Ectodermal cell (in vitro differentiated cells): ENCODE data around the gene TMEM212.
"Not testable (repeated sequence)": the region's sequence is repeated elsewhere in the genome, so short reads cannot be mapped to it uniquely, and the experiment has no call there.

Experiments used
- H3K27ac ChIP-seq: 2 replicates; pipeline ENCODE4 v1.7.0; 2013; ENCODE audit warnings: mild to moderate bottlenecking, low read depth, low read length; ENCODE audit not compliant: insufficient read depth, poor library complexity, severe bottlenecking
- H3K27me3 ChIP-seq: 2 replicates; pipeline ENCODE4 v1.7.0; 2013; ENCODE audit warnings: mild to moderate bottlenecking, low read length; ENCODE audit not compliant: insufficient read depth, control insufficient read depth, poor library complexity, severe bottlenecking
- H3K36me3 ChIP-seq: one replicate; pipeline ENCODE4 v1.7.0; 2013; ENCODE audit warnings: low read length; ENCODE audit not compliant: control insufficient read depth, insufficient read depth
- H3K4me1 ChIP-seq: one replicate; pipeline ENCODE4 v1.7.0; 2013; ENCODE audit warnings: low read length; ENCODE audit not compliant: control insufficient read depth, insufficient read depth
- H3K4me3 ChIP-seq: 2 replicates; pipeline ENCODE4 v1.7.0; 2013; ENCODE audit warnings: low read depth, low read length, control low read depth; ENCODE audit not compliant: insufficient read depth
- H3K9me3 ChIP-seq: 2 replicates; pipeline ENCODE4 v1.7.0; 2013; ENCODE audit warnings: mild to moderate bottlenecking, low read length, moderate library complexity; ENCODE audit not compliant: control insufficient read depth
- WGBS, 2 experiments: methylation state at CpG; one replicate each; pipeline ENCODE4 v1.1.7; 2013; ENCODE audit warnings: missing lambda C conversion rate in 2 of 2; 5-methylcytosine and 5-hydroxymethylcytosine counted together

The TMEM212 gene

DNA sequence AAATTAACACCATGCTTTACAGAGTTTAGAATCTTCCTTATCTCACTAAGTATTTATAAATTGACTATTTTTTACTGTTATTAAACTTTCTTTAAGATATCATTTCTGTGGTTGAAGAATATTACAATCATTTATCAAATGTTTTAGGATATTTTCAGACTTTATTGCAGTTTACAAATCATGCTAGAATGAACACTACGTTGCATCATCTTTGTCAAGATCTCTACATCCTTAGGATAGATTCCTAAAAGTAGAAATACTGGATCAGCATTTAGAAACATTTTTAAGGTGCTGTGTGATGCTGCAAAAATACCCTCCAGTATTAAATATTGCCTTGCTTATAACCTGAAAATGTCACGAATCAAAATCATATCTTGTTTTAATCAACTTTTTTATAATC lies 30.3 kb upstream of the TMEM212 start:
- 86 to 93% methylated on average over 2 of the region's 2 CpGs for WGBS, 2 experiments
- no peaks in the 10 kb centered on the region for H3K4me1 ChIP-seq
- H3K9me3 ChIP-seq = no peaks in the 10 kb centered on the region
- peaks cover 37% of the 10 kb centered on the region for H3K27me3 ChIP-seq
- no peak overlapping the region for H3K4me3 ChIP-seq
- H3K27ac ChIP-seq = no peak overlapping the region
- H3K36me3 ChIP-seq = no peaks in the 10 kb centered on the region

DNA sequence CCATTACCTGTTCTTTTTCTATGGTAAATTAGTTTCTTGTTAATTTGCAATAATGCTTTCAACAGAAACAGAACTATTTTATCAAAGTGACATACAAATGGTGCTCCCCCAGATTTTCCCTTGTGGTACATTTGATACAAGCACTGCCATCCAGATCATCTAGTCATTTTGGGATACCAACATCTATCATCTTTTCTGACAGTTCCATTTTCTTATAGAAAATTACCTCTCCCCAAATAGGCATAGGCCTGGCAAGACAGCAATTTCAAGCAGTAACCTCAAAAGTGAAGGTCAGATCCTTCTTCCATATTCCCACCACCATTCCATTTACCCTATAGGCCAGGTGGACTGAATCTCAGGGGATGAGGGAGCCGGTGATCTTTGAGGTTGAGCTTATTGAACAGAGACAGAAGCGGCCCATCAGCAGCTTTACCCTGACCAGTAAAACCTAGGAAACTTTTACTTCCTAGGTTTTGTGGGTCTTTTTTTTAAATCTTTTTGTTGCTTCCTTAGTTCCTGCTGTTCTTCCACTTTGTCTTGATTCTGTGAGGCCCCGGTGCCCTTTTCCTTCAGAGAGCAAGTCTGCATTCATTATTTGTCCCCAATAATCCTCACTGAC lies 29.8 kb upstream of the TMEM212 start:
- Histone ChIP-seq H3K27me3 (peaks cover 37% of the 10 kb centered on the region), H3K4me3 (no peak overlapping the region), H3K27ac (no peak overlapping the region), H3K4me1 (no peaks in the 10 kb centered on the region), H3K9me3 (no peaks in the 10 kb centered on the region), H3K36me3 (no peaks in the 10 kb centered on the region)
- WGBS, 2 experiments = 74 to 75% methylated on average over 3 of the region's 3 CpGs

DNA sequence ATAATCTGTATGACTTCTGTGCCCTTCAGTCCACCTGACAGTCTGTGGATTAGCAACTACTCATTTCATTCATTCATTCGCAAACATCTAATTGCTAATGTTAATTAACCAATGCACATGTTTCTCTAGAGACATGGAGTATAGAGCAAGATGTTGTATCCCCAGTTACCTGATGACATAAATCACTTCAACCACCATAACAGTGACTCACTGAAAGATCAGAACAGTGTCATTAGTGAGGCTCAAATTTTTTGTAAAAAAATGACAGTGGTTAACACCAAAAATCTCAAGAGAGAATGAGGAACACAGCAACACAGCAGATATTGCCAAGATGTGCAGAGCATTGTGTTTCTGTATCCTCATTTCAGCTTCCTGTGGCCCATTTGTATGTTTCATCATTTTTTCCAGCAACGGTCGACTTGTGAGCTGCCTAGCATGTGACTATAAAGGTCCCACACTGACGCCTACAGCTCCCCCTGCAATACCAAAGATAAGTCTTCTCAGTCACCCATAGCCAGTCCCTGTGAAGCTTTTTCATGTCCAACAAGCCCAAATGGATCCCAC lies 29.2 kb upstream of the TMEM212 start:
- no peaks in the 10 kb centered on the region for H3K4me1 ChIP-seq
- no peaks in the 10 kb centered on the region for H3K9me3 ChIP-seq
- H3K27me3 ChIP-seq = peaks cover 34% of the 10 kb centered on the region
- H3K27ac ChIP-seq = no peak overlapping the region
- no peaks in the 10 kb centered on the region for H3K36me3 ChIP-seq
- WGBS, 2 experiments = 87 to 91% methylated on average over 4 of the region's 4 CpGs
- H3K4me3 ChIP-seq = no peak overlapping the region

DNA sequence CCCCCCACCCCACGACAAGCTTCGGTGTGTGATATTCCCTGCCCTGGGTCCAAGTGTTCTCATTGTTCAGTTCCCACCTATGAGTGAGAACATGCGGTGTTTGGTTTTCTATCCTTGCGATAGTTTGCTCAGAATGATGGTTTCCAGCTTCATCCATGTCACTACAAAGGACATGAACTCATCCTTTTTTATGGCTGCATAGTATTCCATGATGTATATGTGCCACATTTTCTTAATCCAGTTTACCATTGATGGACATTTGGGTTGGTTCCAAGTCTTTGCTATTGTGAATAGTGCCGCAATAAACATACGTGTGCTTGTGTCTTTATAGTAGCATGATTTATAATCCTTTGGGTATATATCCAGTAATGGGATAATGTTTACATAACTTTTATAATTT lies 28.5 kb upstream of the TMEM212 start:
- peaks cover 27% of the 10 kb centered on the region for H3K27me3 ChIP-seq
- not testable (repeated sequence) for H3K9me3 ChIP-seq, H3K36me3 ChIP-seq, H3K4me3 ChIP-seq, H3K27ac ChIP-seq, H3K4me1 ChIP-seq
- 80 to 96% methylated on average over 3 to 4 of the region's 6 CpGs for WGBS, 2 experiments

DNA sequence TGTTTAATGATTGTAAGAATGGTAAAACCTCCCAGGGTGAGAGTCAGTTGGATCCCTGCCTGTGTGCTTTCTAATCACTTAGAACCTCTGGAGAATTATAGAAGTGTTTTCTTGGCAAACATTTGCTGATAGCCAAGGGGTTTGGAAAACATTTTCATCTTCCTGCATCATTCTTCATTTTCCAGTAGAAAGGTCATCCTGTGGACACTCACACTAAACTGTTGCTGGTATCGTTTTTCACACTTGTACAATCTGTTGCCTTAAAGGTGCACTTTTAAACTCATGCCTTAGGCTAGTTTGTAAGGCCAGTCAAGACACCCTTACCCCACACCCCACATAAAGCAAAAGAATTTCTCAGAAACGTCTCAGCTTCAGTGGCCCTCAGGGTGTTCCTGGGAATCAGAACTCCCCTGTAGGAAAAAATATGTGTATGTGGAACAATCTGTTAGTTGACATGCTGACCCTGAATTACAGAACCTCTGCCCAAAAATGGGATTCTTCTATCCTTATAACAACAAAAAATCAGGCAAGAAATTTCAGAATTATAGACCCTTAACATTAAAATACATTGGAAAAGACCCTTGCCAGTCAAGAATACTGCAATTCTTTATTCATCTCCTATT lies 27.1 kb upstream of the TMEM212 start:
- Histone ChIP-seq H3K4me1 (no peaks in the 10 kb centered on the region), H3K4me3 (no peak overlapping the region), H3K9me3 (no peaks in the 10 kb centered on the region), H3K36me3 (no peaks in the 10 kb centered on the region), H3K27me3 (peaks cover 13% of the 10 kb centered on the region), H3K27ac (no peak overlapping the region)
- WGBS, 2 experiments = 80 to 95% methylated on average over 1 to 2 of the region's 2 CpGs

DNA sequence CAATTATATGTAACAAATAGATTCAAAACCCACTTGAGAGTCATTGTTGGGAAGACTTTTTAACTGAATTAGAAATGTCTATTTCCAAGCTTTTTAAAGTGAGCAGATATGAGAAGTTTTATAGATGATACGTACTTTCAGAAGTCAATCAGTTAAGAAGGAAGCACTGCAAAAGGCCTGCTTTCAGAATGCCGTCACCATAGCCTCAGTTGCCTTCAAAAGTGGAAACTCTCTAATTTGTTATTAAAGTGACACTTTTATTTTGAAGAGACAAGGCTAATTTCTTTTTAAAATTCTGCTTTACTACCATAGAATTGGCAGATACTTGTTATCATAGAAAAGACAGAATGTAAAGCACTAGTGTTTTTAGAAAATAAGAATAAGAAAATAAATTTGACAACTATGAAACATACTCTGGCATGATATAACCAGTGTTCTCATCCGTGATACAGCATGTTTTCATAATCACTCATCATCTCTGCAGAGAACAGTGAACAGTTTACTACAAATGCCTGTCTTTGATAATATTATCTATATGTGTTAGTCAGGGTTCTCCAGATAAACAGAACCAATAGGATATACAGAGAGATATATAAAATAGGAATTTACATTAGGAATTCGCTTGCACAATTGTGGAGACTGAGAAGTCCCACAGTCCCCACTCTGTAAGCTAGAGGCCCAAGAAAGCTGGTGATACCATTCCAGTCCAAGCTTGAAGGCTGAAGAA lies 25.9 kb upstream of the TMEM212 start:
- H3K9me3 ChIP-seq = no peaks in the 10 kb centered on the region
- 90 to 93% methylated on average over 3 to 4 of the region's 4 CpGs for WGBS, 2 experiments
- no peaks in the 10 kb centered on the region for H3K4me1 ChIP-seq
- H3K36me3 ChIP-seq = no peaks in the 10 kb centered on the region
- no peak overlapping the region for H3K4me3 ChIP-seq
- H3K27ac ChIP-seq = no peak overlapping the region
- peaks cover 1% of the 10 kb centered on the region for H3K27me3 ChIP-seq

DNA sequence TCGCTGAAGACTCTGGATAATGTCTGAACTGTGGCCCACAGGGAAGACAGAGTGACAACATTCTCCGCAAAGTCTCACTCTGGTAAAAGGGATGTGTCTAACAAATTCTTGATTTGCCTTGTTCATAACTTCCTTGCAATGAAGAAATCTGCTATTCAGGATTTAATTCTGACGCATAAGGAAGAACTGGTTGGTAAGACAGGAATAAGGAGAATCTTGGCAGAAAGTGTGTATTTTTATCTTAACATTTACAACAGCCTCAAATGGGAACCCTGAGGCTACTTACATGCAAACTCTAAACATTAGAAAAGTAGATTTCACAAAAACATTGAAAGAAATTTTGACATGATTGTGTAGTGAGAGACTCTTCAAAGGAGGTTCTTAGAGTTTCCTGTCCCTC lies 22.1 kb upstream of the TMEM212 start:
- 94 to 96% methylated on average over 2 to 3 of the region's 3 CpGs for WGBS, 2 experiments
- no peaks in the 10 kb centered on the region for H3K4me1 ChIP-seq
- H3K27ac ChIP-seq = no peak overlapping the region

DNA sequence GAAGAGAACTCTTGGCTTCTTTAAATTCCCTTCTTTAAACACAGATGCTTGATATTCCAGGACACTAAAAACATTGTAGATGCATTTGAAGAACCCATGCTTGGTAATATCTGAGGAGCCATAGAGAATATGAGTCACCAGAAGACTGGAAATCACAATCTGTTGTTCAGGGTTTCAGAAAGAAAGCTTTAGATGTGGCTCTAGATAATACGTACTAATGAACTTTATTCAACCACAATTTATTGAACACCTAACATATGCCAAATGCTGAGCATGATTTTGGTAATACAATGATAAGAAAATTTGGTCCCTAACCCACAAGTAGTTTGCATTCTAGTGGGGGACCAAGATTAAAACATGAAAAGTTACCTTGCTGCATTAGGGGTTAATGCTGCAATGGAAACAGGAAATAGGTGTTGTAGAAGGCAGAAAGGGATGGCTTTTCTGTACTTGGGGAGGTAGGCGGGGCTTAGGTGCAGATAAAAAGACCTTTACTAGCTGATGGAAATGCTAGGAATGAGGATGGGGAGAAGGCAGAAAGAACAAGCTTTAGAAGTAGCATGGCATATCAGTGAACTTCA lies 21.3 kb upstream of the TMEM212 start:
- Histone ChIP-seq H3K27ac (no peak overlapping the region), H3K27me3 (no peaks in the 10 kb centered on the region), H3K4me3 (no peak overlapping the region), H3K9me3 (no peaks in the 10 kb centered on the region), H3K4me1 (no peaks in the 10 kb centered on the region), H3K36me3 (no peaks in the 10 kb centered on the region)
- 43 to 75% methylated on average over 1 to 2 of the region's 2 CpGs for WGBS, 2 experiments

More for the DNA sequence above, 22.1 kb upstream of the TMEM212 start:
- Histone ChIP-seq H3K36me3 (no peaks in the 10 kb centered on the region), H3K9me3 (no peaks in the 10 kb centered on the region), H3K27me3 (no peaks in the 10 kb centered on the region), H3K4me3 (no peak overlapping the region)

DNA sequence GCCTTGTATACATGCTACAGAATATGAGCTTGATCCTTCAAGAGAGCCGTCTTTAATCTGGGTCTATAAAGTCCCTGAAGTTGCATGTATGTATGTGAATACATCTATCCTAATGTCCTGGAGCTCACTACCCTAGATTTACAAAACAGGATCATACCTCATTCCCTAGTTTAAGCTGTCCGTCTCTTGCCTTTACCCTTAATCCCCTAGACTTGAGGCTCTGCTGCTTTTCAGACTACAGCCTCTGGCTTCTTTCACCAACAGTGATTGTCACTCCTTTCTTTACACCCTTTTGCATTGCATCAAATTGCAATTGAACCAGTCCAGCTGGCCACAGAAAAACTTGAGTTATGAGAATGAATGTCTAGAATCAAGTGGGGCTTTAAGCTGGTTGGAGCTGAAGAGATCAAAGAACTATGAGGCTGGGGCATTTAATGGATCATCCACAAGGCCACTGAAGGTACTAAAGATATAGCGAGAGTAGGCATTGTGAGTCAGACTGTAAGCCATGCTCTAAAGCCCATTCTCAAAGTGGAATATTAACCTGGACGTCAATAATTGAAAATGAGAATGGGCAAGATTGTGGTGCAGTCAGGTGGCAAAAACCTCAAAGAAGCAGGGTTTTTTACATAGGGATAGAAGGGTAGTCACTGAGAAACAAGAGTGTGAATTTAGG lies 20.6 kb upstream of the TMEM212 start:
- no peaks in the 10 kb centered on the region for H3K9me3 ChIP-seq
- no peak overlapping the region for H3K27ac ChIP-seq
- 92 to 95% methylated on average over 4 of the region's 4 CpGs for WGBS, 2 experiments
- H3K4me3 ChIP-seq = no peak overlapping the region
- H3K4me1 ChIP-seq = no peaks in the 10 kb centered on the region
- no peaks in the 10 kb centered on the region for H3K36me3 ChIP-seq
- H3K27me3 ChIP-seq = no peaks in the 10 kb centered on the region
